Ovary (tissue), 3 donors: ENCODE measurements around the gene CMTM2.

ENCODE experiments used
- EP300 ChIP-seq: sonication (generic); formaldehyde crosslinking; IDR thresholded peaks from one replicate; pipeline ENCODE4 v1.6.1; 2017; ENCODE audit warnings: antibody characterized with exemption
- TF ChIP-seq, protein P1 (sequence below), 3 donors: fragments of 450-650 bp in 2 of 3; fragments of 200-600 bp in 1 of 3; IDR thresholded peaks; one replicate each; pipeline versions ENCODE4 v1.5.1 to v1.8.0; 2016 to 2022; ENCODE audit warnings: antibody characterized with exemption in 3 of 3, mild to moderate bottlenecking in 1 of 3
- donor health status: DM: no; HTN: no; CAD: no.

GRCh38 chr16:66617728-66618127 lies 38.5 kb downstream of the CMTM2 start:
- TF ChIP-seq EP300: no peak
- TF ChIP-seq, protein P1, sequence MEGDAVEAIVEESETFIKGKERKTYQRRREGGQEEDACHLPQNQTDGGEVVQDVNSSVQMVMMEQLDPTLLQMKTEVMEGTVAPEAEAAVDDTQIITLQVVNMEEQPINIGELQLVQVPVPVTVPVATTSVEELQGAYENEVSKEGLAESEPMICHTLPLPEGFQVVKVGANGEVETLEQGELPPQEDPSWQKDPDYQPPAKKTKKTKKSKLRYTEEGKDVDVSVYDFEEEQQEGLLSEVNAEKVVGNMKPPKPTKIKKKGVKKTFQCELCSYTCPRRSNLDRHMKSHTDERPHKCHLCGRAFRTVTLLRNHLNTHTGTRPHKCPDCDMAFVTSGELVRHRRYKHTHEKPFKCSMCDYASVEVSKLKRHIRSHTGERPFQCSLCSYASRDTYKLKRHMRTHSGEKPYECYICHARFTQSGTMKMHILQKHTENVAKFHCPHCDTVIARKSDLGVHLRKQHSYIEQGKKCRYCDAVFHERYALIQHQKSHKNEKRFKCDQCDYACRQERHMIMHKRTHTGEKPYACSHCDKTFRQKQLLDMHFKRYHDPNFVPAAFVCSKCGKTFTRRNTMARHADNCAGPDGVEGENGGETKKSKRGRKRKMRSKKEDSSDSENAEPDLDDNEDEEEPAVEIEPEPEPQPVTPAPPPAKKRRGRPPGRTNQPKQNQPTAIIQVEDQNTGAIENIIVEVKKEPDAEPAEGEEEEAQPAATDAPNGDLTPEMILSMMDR (IDR thresholded peaks at IDR 0.05): no peak
